GM18507 (cell line): ENCODE data around the gene PMS1.
A peak's percentile ranks its signal among the peaks of the same experiment; 100 is the strongest.
"Not testable (repeated sequence)": the region's sequence is repeated elsewhere in the genome, so short reads cannot be mapped to it uniquely, and the experiment has no call there.

Experiments used
- DNase-seq: peaks from one replicate; pipeline ENCODE4 v3.0.0; 2011; ENCODE audit warnings: low read depth; ENCODE audit not compliant: insufficient read length; ENCODE audit errors: extremely low spot score
- FAIRE-seq: peaks from 2 replicates; lab custom pipeline; 2011; peaks lifted over from hg19 to GRCh38; lab: Jason Lieb, UNC

PMS1 gene

DNA sequence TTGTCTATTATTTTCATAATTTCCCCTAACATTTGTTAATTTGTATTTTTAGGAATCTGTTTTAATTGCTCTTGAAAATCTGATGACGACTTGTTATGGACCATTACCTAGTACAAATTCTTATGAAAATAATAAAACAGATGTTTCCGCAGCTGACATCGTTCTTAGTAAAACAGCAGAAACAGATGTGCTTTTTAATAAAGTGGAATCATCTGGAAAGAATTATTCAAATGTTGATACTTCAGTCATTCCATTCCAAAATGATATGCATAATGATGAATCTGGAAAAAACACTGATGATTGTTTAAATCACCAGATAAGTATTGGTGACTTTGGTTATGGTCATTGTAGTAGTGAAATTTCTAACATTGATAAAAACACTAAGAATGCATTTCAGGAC lies 69.9 kb downstream of the PMS1 start:
- no peak for DNase-seq
- no peak for FAIRE-seq

DNA sequence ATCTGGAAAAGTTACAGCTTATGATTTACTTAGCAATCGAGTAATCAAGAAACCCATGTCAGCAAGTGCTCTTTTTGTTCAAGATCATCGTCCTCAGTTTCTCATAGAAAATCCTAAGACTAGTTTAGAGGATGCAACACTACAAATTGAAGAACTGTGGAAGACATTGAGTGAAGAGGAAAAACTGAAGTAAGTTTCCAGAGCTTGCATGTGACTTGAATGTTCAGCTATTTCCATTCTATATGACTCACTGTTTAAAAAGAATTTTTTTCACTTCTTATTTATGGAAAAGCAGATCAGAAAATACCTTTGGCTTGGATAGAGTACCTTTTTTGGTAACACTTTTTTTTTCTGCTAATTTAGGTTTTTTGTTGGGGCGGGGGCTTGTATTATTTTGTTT lies 70.7 kb downstream of the PMS1 start:
- DNase-seq (no peak), FAIRE-seq (no peak)

DNA sequence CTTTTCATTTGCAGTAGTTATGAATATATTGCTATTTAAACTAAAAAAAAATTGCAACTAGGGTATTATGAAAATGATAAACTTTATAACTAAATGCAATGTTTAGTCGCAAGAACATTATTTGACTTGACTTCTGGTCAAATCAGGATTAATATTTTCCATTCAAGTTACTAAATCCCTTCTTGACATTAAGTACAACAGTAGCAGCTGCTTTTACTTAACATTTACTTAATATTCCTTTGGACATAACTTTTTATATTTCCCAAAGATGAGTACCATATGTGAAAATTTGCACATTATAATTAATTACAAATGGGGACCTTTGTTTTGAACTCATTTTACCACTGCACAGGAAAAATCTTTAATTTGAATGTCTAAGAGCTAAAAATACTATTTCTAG lies 74.0 kb downstream of the PMS1 start:
- DNase-seq (no peak), FAIRE-seq (no peak)

DNA sequence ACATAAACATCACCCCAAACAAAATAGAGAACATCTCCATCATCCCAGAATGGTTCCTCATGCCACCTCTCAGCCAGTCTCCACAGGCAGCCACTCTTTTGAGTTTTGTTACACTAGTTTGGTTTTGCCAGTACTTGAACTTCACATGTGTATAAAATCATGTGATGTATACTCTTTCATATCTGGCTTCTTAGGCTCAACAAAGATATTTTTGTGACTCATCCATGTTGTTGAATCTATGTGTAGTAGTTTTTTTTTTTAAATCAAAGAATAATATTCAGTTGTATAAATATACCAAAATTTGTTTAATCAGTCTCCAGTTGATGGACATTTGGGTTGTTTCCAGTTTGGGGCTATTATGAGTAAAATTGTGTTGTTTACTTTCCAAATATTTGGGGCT lies 75.9 kb downstream of the PMS1 start:
- DNase-seq (no peak), FAIRE-seq (no peak)

DNA sequence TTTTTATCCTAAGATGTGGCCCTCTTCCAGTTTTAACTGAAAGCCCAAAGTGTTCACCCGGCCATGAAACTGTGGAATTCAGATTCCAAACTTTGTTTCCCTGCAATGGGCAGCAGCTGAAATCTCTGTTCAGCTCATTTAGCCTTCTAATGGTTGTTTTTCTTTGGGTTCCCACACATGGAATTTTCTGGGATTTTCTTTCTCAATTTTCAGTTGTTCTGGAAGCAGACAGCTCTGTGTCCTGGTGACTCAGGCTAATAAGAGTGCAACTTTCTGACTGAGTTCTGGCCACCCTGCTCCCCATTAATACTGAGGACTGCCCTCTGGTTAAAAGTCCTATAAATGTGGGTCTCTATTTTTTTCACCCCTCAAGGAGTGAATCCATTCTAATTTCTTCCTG lies 78.5 kb downstream of the PMS1 start:
- no peak for FAIRE-seq
- no peak for DNase-seq

- no peak for DNase-seq
- FAIRE-seq = no peak
These were observed 81.6 kb downstream of the PMS1 start for GRCh38 chr2:189865826-189866225.

DNA sequence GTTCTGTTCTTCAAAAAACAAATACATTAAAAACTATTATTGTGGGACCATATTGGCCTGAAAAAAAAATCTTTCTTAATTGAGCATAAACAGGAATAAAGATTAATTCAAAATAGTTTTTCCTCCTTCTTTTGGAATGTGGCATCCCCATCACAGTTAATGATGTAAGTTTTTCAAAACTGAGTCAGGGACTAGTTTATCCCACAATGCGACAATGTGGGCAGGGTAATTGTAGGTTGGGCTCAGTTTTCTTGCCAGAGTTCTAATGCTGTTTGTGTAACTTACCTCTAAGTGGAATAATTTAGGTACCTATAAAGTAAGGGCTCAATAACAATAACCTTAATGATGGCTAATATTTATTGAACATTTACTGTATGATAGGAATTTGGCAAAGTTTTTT lies 82.0 kb downstream of the PMS1 start:
- no peak for FAIRE-seq
- no peak for DNase-seq

- DNase-seq (no peak), FAIRE-seq (no peak)
These were observed 84.6 kb downstream of the PMS1 start for GRCh38 chr2:189868896-189869295.

GRCh38 chr2:189870381-189871085 lies 86.3 kb downstream of the PMS1 start:
- no peak for FAIRE-seq
- DNase-seq = no peak

DNA sequence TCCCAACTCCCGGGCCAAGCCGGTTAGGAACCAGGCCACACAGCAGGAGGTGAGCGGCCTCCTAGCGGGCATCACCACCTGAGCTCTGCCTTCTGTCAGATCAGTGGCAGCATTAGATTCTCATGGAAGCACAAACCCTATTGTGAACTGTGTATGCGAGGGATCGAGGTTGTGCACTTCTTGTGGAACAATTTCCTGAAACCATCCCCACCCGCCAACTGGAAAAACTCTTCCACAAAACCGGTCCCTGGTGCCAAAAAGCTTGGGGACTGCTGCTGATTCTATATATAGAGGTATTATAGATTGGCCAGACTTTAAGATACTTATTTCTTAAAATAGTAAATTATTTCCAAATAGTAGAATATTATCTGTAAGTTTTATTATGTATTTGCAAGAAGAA lies 89.4 kb downstream of the PMS1 start:
- DNase-seq = no peak
- FAIRE-seq = no peak

- FAIRE-seq = peak; percentile 56
These were observed 90.5 kb downstream of the PMS1 start for GRCh38 chr2:189874586-189875320.

GRCh38 chr2:189876271-189876670 lies 92.0 kb downstream of the PMS1 start:
- no peak for DNase-seq
- no peak for FAIRE-seq

More at GRCh38 chr2:189874586-189875320, 90.5 kb downstream of the PMS1 start:
- DNase-seq = peak; percentile 5

GRCh38 chr2:189879716-189880081 lies 95.4 kb downstream of the PMS1 start:
- FAIRE-seq = no peak
- no peak for DNase-seq

DNA sequence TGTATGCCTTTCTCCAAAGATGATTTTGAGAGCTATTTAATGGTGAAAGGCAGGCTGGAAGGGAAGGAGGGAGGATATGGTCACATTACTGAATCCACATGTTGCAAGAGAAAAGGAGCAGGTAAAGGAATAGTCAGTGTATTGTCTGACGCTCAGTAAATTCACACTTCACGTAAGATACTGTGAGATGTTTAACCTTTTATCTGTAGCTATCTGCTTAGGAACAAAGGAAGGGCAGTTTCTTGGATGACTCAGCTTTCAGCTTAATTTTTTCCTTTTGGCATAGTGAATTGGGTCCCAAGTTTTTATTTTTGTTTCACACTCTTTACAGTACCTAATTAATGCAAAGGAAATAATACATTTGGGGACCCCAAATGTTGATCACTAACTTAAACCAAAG lies 96.2 kb downstream of the PMS1 start:
- FAIRE-seq = no peak
- no peak for DNase-seq

DNA sequence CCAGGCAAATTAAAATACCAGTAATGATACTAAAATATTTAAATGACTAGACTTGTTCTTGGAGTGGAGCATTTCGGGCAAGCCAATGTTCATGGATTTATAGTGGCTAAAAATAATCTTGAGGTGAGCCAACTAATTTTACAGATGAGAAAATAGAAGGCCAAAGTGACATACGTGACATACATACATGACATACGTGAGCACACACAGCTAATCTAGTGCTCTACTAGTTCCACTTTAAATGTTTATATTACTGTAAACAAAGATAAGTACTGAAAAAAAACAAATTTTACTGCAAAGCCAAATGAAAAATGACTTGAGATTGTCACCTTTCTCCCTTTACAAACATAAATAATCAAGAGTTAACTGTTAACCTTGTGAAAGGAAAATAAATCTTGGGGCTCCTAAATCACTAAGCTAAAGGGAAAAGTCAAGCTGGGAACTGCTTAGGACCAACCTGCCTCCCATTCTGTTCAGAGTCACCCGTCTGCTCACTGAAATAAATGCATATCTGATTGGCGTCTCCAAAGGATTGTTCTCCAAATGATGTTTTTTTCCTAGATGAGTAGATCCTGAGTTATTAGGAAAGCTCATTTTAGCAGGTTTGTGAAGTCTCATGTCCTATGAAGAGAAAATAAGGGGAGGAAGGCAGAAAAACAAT lies 96.7 kb downstream of the PMS1 start:
- no peak for DNase-seq
- FAIRE-seq = no peak

DNA sequence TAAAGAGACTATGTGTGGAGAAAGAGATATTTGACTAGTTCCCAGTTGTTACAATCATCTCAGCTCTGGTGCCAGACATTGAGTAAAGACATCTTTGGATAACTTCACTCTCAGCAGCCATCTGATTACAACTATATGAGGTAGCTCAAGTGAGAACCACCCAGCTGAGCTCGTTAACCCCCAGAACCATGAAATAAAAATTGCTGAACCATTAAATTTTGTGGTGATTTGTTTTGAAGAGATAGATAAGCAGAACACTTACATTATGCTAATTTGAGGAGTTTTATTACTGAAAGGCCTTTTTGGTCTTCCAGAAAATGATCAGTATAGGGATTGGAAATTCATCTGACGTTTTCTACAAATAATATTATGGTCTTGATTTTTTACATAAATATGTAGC lies 101.1 kb downstream of the PMS1 start:
- DNase-seq = no peak
- no peak for FAIRE-seq

DNA sequence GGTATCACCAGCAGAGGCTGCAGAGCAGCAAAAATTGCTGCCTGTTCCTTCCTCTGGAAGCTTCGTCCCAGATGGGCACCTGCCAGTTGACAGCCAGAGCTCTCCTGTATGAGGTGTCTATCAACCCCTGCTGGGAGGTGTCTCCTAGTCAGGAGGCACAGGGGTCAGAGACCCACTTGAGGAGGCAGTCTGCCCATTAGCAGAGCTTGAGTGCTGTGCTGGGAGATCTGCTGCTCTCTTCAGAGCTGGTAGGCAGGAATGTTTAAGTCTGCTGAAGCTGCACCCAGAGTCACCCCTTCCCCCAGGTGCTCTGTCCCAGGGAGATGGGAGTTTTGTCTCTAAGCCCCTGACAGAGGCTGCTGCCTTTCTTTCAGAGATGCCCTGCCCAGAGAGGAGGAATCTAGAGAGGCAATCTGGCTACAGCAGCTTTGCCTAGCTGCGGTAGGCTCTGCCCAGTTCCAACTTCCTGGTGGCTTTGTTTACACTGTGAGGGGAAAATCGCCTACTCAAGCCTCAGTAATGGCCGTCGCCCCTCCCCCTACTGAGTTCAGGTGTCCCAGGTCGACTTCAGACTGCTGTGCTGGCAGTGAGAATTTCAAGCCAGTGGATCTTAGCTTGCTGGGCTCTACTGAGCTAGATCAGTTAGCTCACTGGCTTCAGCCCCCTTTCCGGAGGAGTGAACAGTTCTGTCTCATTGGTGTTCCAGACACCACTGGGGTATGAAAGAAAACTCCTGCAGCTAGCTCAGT lies 108.5 kb downstream of the PMS1 start:
- DNase-seq, FAIRE-seq: not testable (repeated sequence)

GRCh38 chr2:189896809-189897208 lies 112.6 kb downstream of the PMS1 start:
- no peak for FAIRE-seq
- no peak for DNase-seq

DNA sequence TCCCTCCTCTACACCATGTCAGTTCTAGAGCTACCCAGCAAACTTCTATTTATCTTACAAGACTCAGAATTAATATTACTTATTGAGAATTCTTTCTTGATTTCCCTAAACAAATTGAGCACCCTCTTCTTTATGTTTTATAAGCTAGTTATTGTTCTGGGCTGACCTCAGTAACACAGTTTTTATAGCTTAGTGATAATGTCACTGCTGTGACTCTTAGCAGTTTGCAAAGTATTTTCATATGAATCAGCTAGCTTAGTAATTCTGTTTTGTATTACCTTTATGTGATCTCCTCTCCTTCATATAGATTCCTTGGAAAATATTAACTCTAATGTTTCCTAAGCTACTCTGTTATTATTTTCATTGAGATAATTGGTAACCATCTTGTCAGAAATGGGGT lies 114.9 kb downstream of the PMS1 start:
- FAIRE-seq = no peak
- no peak for DNase-seq

DNA sequence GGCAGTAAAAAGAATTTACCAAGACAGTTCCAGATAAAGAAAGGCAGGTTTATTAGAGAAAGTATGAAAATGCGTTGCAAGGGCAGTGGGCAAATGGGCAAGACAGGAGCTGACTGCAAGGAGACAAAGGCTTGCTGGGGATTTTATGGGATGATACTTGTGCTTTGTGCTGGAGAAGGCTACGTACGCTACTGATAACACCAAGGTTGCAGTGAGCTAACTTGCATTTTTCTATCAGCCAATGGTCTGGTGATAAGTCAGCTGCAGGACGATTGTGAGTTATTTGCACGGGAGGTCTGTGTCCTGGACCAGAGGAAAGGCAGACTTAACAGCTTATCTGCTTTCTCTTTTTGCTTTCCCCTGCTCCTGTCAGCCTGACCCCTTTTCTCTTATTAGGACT lies 116.5 kb downstream of the PMS1 start:
- DNase-seq = no peak
- FAIRE-seq = no peak
